Kidney epithelial cell (primary cell): Measurements from ENCODE around the gene RAMP2. TPM values are rescaled to one million over a fixed set of nuclear protein-coding genes. Genes with fewer than 3 reads are reported as not detected.

Experiments
- DNase-seq: peaks from one replicate; pipeline ENCODE4 v3.0.0-alpha.2; 2010; ENCODE audit warnings: low read depth
- H3K27me3 ChIP-seq: 2 replicates; pipeline ENCODE4 v1.6.0; 2011; ENCODE audit warnings: low read length; ENCODE audit not compliant: control insufficient read depth, insufficient read depth
- H3K36me3 ChIP-seq: 2 replicates; pipeline ENCODE4 v1.5.1; 2011; ENCODE audit warnings: low read length; ENCODE audit not compliant: control insufficient read depth, insufficient read depth
- H3K4me3 ChIP-seq: 2 replicates; pipeline ENCODE4 v1.5.1; 2011; ENCODE audit warnings: low read depth, mild to moderate bottlenecking, control low read depth, low read length
- CTCF ChIP-seq: IDR thresholded peaks from 2 replicates; pipeline ENCODE4 v1.5.1; 2011; ENCODE audit warnings: mild to moderate bottlenecking, moderate library complexity, low read length, control low read depth, inconsistent platforms; ENCODE audit not compliant: insufficient read depth, poor library complexity, severe bottlenecking
- total RNA-seq: library from RNA; depleted of rRNA; stranded (reverse); fragments of >200 nt; gene quantifications from 2 replicates; pipeline ENCODE4 v1.2.3, GENCODE V29; 2015

RAMP2 gene
- total RNA-seq, 1 donor from 2014 or later, result 1.3 TPM

GRCh38 chr17:42795465-42795864 lies 34.4 kb downstream of the RAMP2 start:
- Histone ChIP-seq H3K36me3 (peaks cover 1% of the 10 kb centered on the region), H3K4me3 (no peak overlapping the region), H3K27me3 (no peaks in the 10 kb centered on the region)
- no peak for TF ChIP-seq CTCF
- DNase-seq, result no peak

GRCh38 chr17:42796066-42796758 lies 35.2 kb downstream of the RAMP2 start:
- Histone ChIP-seq H3K27me3 (no peaks in the 10 kb centered on the region), H3K36me3 (peaks cover 1% of the 10 kb centered on the region), H3K4me3 (no peak overlapping the region)
- no peak for DNase-seq
- TF ChIP-seq CTCF, result no peak

GRCh38 chr17:42797067-42798007 lies 36.3 kb downstream of the RAMP2 start:
- Histone ChIP-seq H3K36me3 (peaks cover 1% of the 10 kb centered on the region), H3K27me3 (no peaks in the 10 kb centered on the region), H3K4me3 (peak overlapping the region; percentile 87)
- DNase-seq, result peak; percentile 49
- TF ChIP-seq CTCF, result no peak

- Histone ChIP-seq H3K4me3 (peak overlapping the region; percentile 87), H3K27me3 (no peaks in the 10 kb centered on the region), H3K36me3 (peaks cover 1% of the 10 kb centered on the region)
- no peak for DNase-seq
- no peak for TF ChIP-seq CTCF
Measured at GRCh38 chr17:42798011-42798382, 37.0 kb downstream of the RAMP2 start.

GRCh38 chr17:42798383-42799380 lies 37.7 kb downstream of the RAMP2 start, which contains the start of the genes CNTD1 and COA3:
TSS of gene CNTD1 (plus strand) at chr17:42798861. CDS start at chr17:42799068, 207 bp downstream.
TSS of gene COA3 (minus strand) at chr17:42798704. CDS start at chr17:42798681, 23 bp downstream.
- TF ChIP-seq CTCF, result no peak
- no peak for DNase-seq
- Histone ChIP-seq H3K36me3 (peaks cover 1% of the 10 kb centered on the region), H3K4me3 (peak within 1 kb of the TSS; percentile 87), H3K27me3 (no peaks in the 10 kb centered on the region)
